ENCODE results near the gene ADGRL2. TPM values are rescaled to one million over a fixed set of nuclear protein-coding genes. Genes with fewer than 3 reads are reported as not detected.

Gene ADGRL2
- total and polyA plus RNA-seq, 4 donors, result 5.6 to 62.7 (median 37.0) TPM

DNA sequence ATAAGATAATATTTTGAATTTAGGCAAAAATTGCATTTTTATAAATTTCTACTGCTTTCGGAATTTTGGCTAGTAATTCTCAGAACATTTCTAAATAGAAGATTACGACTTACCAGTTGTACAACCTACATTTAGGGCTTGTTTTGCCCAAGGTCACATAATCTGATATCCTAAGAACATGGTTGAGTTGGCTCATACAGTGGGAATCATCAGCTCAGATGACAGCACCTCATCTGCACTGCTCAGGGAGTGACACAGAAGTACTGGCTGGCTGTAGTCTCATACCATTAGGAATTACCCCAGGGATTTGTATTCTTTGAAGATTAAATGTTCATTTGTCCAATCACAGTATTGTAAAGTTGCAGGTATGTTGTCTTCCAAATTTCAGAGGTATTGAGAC is 217.6 kb downstream of the ADGRL2 start:
- DNase-seq (no peak), ATAC-seq (ENCODE audit: low FRiP score) (no peak)
- H3K27me3 ChIP-seq (ENCODE audit: control insufficient read depth in 1 of 2, insufficient read depth in 2 of 2, low read length in 1 of 2), result no peaks in the 10 kb centered on the region
- H3K4me3 ChIP-seq (ENCODE audit: low read length in 2 of 2), result no peak overlapping the region
- H3K27ac ChIP-seq (ENCODE audit: low read depth in 1 of 2, low read length in 2 of 2), result no peak overlapping the region
- H3K9me3 ChIP-seq (ENCODE audit: control insufficient read depth, low read length), result peaks cover 1% of the 10 kb centered on the region
- 92 to 97% methylated on average over 2 of the region's 2 CpGs for WGBS, 2 donors
- no peaks in the 10 kb centered on the region for H3K4me1 ChIP-seq (ENCODE audit: control insufficient read depth in 1 of 2, insufficient read depth in 2 of 2, low read length in 2 of 2)
- intact Hi-C loops (cut with DNase I), result no loop called here
- no peaks in the 10 kb centered on the region for H3K36me3 ChIP-seq (ENCODE audit: control insufficient read depth in 1 of 2, insufficient read depth in 2 of 2, low read length in 1 of 2)

DNA sequence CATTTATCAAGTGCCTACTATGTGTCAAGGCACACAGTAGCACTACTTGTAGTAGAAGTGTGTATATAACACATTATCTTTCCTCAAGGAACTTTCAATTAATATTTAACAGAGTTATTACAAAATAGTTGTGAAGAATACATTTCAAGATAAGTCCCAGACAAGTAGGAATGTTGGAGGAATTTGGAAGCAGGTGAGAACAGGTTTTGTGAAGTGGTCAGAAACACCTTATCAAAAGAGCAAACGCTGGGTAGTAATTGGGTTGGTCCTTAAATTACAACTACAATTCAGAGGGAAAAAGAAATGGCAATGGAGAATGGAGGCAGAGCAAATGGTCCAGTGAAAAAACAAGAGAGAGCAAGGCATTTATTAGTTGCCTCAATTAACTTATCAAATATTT is 218.8 kb downstream of the ADGRL2 start:
- WGBS, 2 donors, result 69 to 77% methylated on average over 1 of the region's 1 CpG
- DNase-seq (no peak), ATAC-seq (ENCODE audit: low FRiP score) (no peak)
- Histone ChIP-seq H3K4me3 (ENCODE audit: low read length in 2 of 2) (no peak overlapping the region), H3K4me1 (ENCODE audit: control insufficient read depth in 1 of 2, insufficient read depth in 2 of 2, low read length in 2 of 2) (no peaks in the 10 kb centered on the region), H3K9me3 (ENCODE audit: control insufficient read depth, low read length) (peaks cover 3% of the 10 kb centered on the region), H3K27me3 (ENCODE audit: control insufficient read depth in 1 of 2, insufficient read depth in 2 of 2, low read length in 1 of 2) (no peaks in the 10 kb centered on the region), H3K36me3 (ENCODE audit: control insufficient read depth in 1 of 2, insufficient read depth in 2 of 2, low read length in 1 of 2) (no peaks in the 10 kb centered on the region), H3K27ac (ENCODE audit: low read depth in 1 of 2, low read length in 2 of 2) (no peak overlapping the region)
- intact Hi-C loops (cut with DNase I), result no loop called here

DNA sequence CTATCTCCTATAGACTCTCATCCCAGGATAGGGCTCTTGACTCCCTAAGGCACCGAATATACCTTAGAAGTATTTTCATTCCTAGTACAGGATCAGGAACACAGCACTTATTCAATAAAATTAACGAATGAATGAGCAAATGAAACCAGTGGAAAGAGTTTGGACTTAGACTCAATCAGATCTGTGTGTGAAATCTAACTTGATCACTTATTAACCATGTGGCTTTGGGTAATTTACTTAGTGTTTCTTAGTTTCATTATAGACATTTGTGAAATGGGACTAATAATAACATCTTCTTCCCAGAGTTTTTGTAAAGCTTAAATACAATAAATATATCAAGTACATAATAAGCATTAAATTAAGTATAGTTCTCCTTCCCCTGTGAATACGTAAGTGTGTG is 230.1 kb downstream of the ADGRL2 start:
- no peak for DNase-seq
- 93 to 97% methylated on average over 3 of the region's 3 CpGs for WGBS, 2 donors

DNA sequence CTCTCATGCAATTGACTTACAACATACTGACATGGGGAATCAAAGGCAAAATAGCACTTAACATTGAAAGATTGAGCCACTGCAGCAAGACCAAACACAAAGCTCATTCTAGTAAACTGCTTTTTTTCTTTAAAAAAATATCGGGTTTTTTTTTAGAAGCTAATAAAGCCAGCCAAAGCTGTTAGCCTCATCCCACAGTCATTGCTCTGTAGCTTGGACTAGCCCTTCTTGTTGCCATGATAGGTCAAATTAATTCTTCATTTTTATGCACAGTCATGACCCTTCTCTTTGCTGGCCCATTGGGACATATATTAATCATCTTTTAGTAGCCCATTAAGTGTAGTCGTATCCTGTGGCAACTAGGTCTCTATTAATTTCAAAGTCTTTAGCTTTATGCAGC is 231.3 kb downstream of the ADGRL2 start:
- WGBS, 2 donors, result 88 to 93% methylated on average over 2 of the region's 2 CpGs

More for the DNA sequence above, 230.1 kb downstream of the ADGRL2 start:
- intact Hi-C loops (cut with DNase I), result no loop called here
- Histone ChIP-seq H3K27me3 (ENCODE audit: control insufficient read depth in 1 of 2, insufficient read depth in 2 of 2, low read length in 1 of 2) (no peaks in the 10 kb centered on the region), H3K4me1 (ENCODE audit: control insufficient read depth in 1 of 2, insufficient read depth in 2 of 2, low read length in 2 of 2) (no peaks in the 10 kb centered on the region), H3K9me3 (ENCODE audit: control insufficient read depth, low read length) (no peaks in the 10 kb centered on the region), H3K4me3 (ENCODE audit: low read length in 2 of 2) (no peak overlapping the region), H3K27ac (ENCODE audit: low read depth in 1 of 2, low read length in 2 of 2) (no peak overlapping the region), H3K36me3 (ENCODE audit: control insufficient read depth in 1 of 2, insufficient read depth in 2 of 2, low read length in 1 of 2) (no peaks in the 10 kb centered on the region)
- ATAC-seq (ENCODE audit: low FRiP score), result no peak

DNA sequence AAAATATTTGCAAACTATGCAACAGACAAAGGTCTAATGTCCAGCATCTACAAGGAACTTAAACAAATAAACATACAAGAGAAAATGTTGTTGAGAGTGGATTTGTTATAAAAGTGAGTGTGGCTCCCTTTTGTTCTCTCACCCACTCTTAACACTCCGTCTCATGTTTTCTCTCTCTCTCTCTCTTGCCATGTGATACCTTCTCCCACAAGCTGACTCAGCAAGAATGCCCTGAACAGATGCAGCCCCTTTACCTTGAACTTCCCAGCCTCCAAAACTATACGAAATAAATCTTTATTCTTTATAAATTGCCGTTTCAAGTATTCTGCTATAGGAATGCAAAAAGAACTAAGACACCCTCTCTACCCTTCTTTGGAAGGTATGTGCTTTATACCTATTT is 234.1 kb downstream of the ADGRL2 start:
- intact Hi-C loops (cut with DNase I), result no loop called here
- Histone ChIP-seq H3K9me3 (ENCODE audit: control insufficient read depth, low read length) (no peaks in the 10 kb centered on the region), H3K27me3 (ENCODE audit: control insufficient read depth in 1 of 2, insufficient read depth in 2 of 2, low read length in 1 of 2) (no peaks in the 10 kb centered on the region), H3K4me1 (ENCODE audit: control insufficient read depth in 1 of 2, insufficient read depth in 2 of 2, low read length in 2 of 2) (no peaks in the 10 kb centered on the region), H3K4me3 (ENCODE audit: low read length in 2 of 2) (no peak overlapping the region), H3K36me3 (ENCODE audit: control insufficient read depth in 1 of 2, insufficient read depth in 2 of 2, low read length in 1 of 2) (no peaks in the 10 kb centered on the region), H3K27ac (ENCODE audit: low read depth in 1 of 2, low read length in 2 of 2) (no peak overlapping the region)
- DNase-seq, result no peak
- ATAC-seq (ENCODE audit: low FRiP score), result no peak
- WGBS, 2 donors, result 94 to 95% methylated on average over 3 of the region's 3 CpGs

More for the DNA sequence above, 231.3 kb downstream of the ADGRL2 start:
- H3K9me3 ChIP-seq (ENCODE audit: control insufficient read depth, low read length), result no peaks in the 10 kb centered on the region
- ATAC-seq (ENCODE audit: low FRiP score), result no peak
- no peaks in the 10 kb centered on the region for H3K36me3 ChIP-seq (ENCODE audit: control insufficient read depth in 1 of 2, insufficient read depth in 2 of 2, low read length in 1 of 2)
- DNase-seq, result no peak
- intact Hi-C loops (cut with DNase I), result no loop called here
- no peaks in the 10 kb centered on the region for H3K4me1 ChIP-seq (ENCODE audit: control insufficient read depth in 1 of 2, insufficient read depth in 2 of 2, low read length in 2 of 2)
- no peaks in the 10 kb centered on the region for H3K27me3 ChIP-seq (ENCODE audit: control insufficient read depth in 1 of 2, insufficient read depth in 2 of 2, low read length in 1 of 2)
- H3K4me3 ChIP-seq (ENCODE audit: low read length in 2 of 2), result no peak overlapping the region
- no peak overlapping the region for H3K27ac ChIP-seq (ENCODE audit: low read depth in 1 of 2, low read length in 2 of 2)
